CD4-positive, alpha-beta T cell treated with Interleukin-6 at 100 ng/mL for 8 hours (primary cell): ENCODE measurements around the gene GPATCH4.
"Not testable (repeated sequence)": the region's sequence is repeated elsewhere in the genome, so short reads cannot be mapped to it uniquely, and the experiment has no call there.

Source experiments
- DNase-seq: peaks from one replicate; pipeline ENCODE4 v3.0.0-alpha.2; 2020; ENCODE audit warnings: mixed read lengths, low spot score

GPATCH4 gene

GRCh38 chr1:156574039-156574633 is 27.1 kb downstream of the GPATCH4 start:
- no peak for DNase-seq

- DNase-seq: no peak
Measured at GRCh38 chr1:156572663-156573018, 28.6 kb downstream of the GPATCH4 start.

GRCh38 chr1:156571919-156572662 is 29.2 kb downstream of the GPATCH4 start, which contains the start of gene IQGAP3:
Gene IQGAP3 (minus strand): TSS chr1:156572565. CDS start chr1:156572529, 36 bp downstream.
- peak; percentile 61 for DNase-seq

- no peak for DNase-seq
Measured at GRCh38 chr1:156571261-156571852, 29.9 kb downstream of the GPATCH4 start.

GRCh38 chr1:156566436-156566835 is 34.8 kb downstream of the GPATCH4 start:
- DNase-seq: no peak

- DNase-seq: no peak
Measured at GRCh38 chr1:156565519-156565918, 35.8 kb downstream of the GPATCH4 start.

- no peak for DNase-seq
Measured at GRCh38 chr1:156560585-156561163, 40.6 kb downstream of the GPATCH4 start.

GRCh38 chr1:156559797-156560385 is 41.4 kb downstream of the GPATCH4 start:
- DNase-seq: no peak

- no peak for DNase-seq
Measured at GRCh38 chr1:156559086-156559796, 42.0 kb downstream of the GPATCH4 start.

GRCh38 chr1:156556354-156556753 is 44.9 kb downstream of the GPATCH4 start:
- no peak for DNase-seq

- no peak for DNase-seq
Measured at GRCh38 chr1:156555715-156556114, 45.6 kb downstream of the GPATCH4 start.

- no peak for DNase-seq
Measured at GRCh38 chr1:156554971-156555370, 46.3 kb downstream of the GPATCH4 start.

GRCh38 chr1:156553860-156554485 is 47.3 kb downstream of the GPATCH4 start:
- no peak for DNase-seq

- DNase-seq: not testable (repeated sequence)
Measured at GRCh38 chr1:156552937-156553336, 48.3 kb downstream of the GPATCH4 start.

GRCh38 chr1:156552518-156552917 is 48.8 kb downstream of the GPATCH4 start:
- DNase-seq: no peak

GRCh38 chr1:156551869-156552268 is 49.4 kb downstream of the GPATCH4 start:
- DNase-seq: no peak

- DNase-seq: no peak
Measured at GRCh38 chr1:156551066-156551643, 50.1 kb downstream of the GPATCH4 start.

- DNase-seq: no peak
Measured at GRCh38 chr1:156550346-156550745, 50.9 kb downstream of the GPATCH4 start.

GRCh38 chr1:156549831-156550230 is 51.4 kb downstream of the GPATCH4 start:
- DNase-seq: no peak

GRCh38 chr1:156549390-156549789 is 51.9 kb downstream of the GPATCH4 start:
- DNase-seq: no peak

GRCh38 chr1:156547982-156548381 is 53.3 kb downstream of the GPATCH4 start:
- no peak for DNase-seq
